Measurements from ENCODE around the gene WDR4.
"Not testable (repeated sequence)": the region's sequence is repeated elsewhere in the genome, so short reads cannot be mapped to it uniquely, and the experiment has no call there.

Gene WDR4

DNA sequence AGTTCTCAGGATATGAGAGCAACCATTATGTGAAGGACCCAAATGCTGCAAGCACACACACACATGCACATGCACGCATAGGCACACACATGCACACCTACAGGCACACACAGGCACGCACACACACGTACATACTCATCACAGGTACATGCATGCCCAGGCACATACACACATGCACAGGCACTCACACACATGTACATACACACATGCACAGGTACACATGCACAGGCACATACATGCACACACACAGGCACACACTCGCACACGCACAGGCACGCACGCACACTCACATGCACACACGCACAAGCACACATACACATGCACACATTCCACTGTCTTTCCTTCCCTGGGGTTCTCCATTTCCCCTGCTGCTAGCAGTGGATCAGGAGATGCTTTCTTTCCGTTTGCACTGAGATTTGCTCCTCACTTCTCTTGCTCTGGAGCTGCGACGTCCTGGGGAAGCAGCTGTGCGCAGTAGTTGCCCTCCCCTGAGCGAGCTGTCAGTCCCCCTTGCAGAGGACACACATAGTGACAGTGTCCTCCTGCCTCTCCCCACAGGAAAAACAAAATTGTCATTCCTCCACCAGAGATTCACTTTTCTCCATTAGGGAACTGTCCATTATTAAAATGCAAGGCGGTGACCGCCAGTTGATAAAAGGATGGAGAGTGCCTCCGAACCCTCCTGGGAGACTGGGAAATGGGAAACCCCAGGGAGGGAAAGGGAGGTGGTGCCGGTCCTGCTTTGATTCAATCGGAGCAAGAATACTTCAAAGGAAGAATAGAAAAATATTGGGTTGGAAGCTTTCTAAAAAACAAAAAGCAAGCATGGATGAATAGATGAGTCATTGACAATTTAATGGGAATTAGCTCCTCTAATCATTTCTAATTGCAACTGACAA is 69.5 kb downstream of the WDR4 start:
- FAIRE-seq = no peak

DNA sequence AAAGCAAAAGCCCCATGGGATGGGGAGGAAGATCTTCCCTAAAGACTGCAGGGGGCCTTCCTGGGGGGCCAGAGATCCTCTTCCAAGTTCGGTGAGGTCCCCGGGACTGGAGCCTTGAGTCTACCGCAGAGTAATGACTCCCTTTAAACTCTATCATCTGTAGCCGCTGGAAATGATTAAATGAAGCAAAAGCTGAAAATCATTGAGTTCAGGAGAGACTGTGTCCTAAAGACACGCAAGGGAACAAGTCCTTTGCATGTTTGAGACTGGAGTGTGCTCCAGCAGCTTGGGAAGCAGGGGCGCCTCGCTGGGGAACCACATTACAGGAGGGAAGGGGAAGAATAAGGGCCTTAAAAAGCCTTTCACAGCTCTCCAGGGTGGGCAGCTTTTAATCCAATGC is 70.2 kb downstream of the WDR4 start:
- no peak for FAIRE-seq

DNA sequence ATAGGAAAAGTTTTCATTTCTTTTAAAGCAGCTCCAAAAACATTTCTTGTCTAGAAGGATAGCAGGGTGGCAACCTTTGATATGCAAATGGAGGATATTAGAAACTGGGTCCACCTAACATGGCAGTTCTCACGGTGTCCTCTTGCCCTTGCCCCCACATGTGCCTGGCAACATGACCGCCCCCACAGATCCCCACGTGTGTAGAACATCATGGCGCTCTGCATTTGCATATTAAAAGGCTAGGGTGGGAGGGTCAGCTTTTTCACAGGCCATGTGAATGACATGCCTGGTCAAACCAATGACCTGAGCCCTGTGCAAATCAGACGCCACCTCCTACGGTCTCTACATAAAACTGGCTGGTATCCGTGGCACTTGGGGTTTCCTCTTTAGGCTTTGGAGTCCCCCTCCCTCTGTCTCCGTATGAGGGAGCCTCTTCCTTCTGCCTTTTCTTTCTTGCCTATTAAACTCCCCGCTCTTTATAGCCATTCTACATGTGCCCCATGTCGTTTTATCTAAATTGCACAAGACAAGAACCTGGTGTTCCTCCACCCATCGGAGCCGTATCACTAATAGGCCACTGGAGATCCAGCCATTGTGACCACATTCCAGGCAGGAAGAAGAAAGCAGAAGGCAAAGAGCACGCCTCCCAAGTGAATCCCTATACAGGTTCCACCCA is 71.3 kb downstream of the WDR4 start:
- no peak for FAIRE-seq

DNA sequence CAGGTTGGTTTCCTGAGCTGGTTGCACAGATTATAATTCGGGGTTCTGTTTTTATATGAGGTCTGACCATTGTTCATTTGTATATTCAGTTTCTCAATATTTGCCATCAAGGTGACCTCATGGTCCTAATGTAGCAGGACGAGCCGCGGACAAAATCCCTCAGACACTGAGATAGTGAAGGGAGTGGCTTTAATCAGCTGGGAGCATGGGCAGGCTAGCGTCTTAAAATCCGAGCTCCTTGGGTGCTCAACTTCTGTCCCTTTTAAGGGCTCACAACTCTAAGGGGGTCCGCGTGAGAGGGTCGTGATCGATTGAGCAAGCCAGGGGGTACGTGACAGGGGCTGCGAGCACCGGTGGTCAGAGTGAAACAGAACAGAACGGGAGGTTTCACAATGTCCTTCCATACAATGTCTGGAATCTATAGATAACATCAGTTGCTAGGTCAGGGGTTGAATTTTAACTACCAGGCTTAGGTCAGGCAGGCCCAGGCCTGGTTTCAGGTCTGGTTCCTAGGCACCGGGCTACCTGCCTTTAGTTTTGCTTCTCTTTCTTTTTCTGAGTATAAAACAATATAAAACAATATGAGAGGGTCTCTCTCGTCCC is 71.9 kb downstream of the WDR4 start:
- not testable (repeated sequence) for FAIRE-seq

DNA sequence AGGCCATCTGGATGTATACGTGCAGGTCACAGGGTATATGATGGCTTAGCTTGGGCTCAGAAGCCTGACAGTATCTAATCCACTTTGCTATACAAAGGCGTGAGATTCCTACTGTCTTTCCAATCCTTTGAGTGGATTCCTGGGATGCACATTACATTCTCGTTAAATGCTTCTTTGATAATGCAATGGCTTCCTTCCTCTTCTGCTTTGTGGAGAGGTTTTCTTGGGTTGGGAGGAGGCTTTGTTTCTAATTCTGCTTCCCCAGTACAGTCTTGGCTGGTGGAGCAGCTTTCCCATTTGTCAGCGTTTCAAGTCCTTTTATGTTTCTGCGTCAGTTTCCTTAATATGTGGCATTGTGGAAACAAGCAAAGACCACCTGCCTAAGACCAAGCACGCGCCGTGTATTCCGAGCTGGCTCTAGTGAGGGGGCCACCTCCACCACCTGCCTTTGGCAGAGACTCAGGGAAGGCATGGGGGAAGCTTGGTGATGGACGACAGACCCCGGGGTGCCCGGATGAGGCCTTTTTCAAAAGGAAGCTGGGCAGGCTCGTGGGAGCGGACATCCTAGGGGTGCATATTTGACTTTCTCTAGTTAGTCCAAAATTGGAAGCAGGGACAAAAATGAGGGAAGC is 72.7 kb downstream of the WDR4 start:
- no peak for FAIRE-seq

DNA sequence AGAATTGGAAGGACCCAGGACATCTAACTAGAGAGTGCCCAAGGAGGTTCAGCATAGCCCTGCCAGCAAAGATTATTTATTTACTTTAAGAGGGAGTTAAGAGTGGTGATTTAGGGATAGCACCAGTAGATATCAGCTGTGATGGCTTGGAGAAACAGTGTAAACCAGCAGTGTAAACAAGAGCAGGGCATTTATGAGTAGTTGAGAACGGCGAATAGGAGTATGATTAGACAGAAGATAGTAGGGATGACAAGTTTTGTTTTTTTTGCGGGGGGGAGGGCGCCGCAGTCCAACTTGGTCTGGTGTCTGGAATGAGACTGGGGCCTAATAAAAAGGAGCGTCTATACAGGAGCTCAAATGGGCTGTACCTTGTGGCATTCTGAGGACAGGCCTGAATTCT is 77.7 kb downstream of the WDR4 start:
- not testable (repeated sequence) for FAIRE-seq

DNA sequence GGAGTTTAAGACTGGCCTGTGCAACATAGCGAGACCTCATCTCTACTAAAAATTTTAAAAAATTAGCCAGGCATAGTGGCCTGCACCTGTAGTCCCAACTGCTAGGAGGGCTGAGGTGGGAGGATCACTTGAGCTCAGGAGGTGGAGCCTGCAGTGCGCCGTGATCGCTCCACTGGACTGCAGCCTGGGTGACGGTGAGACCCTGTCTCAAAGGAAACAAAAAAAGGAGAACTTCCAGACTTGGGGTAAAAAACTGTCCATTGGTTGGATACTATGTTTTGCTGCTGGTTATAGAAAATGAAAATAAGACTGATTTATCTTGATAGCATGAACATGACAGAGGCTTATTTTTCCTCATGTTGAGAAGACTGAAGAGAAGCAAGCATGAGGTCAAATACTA is 79.4 kb downstream of the WDR4 start:
- FAIRE-seq = no peak

DNA sequence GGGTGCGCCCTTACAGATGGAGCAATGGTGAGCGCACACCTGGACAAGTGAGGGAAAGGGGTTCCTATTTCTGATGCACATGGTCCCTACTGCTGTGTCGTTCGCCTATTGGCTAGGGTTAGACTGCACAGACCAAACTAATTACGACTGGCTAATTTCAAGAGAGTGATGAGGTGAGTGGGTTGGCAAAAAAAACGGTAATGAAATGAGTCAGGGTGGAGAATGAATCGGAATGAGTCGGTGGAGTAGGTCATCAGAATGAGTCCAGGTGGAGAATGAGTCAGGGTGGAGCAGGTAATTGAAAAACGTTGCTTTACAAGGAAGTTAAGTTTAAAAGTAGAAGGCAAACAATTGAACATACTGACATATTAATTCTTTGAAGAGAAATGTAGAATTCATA is 79.8 kb downstream of the WDR4 start:
- FAIRE-seq = no peak
